A549 treated with RU486 at 1 μM for 4 hours (cell line): ENCODE results near the gene TSC22D1. TPM values are rescaled to one million over a fixed set of nuclear protein-coding genes. Genes with fewer than 3 reads are reported as not detected.

Experiments used
- total RNA-seq: library from RNA; stranded (reverse); fragments of 200-300 nt; extraction: Qiagen RNA extraction; gene quantifications from 5 replicates; pipeline ENCODE4 v1.2.3, GENCODE V29; 2022; ENCODE audit warnings: low read depth

Gene TSC22D1
- 69.1 to 99.3 TPM (median 98.1 TPM) in 5 replicates for total RNA-seq

DNA sequence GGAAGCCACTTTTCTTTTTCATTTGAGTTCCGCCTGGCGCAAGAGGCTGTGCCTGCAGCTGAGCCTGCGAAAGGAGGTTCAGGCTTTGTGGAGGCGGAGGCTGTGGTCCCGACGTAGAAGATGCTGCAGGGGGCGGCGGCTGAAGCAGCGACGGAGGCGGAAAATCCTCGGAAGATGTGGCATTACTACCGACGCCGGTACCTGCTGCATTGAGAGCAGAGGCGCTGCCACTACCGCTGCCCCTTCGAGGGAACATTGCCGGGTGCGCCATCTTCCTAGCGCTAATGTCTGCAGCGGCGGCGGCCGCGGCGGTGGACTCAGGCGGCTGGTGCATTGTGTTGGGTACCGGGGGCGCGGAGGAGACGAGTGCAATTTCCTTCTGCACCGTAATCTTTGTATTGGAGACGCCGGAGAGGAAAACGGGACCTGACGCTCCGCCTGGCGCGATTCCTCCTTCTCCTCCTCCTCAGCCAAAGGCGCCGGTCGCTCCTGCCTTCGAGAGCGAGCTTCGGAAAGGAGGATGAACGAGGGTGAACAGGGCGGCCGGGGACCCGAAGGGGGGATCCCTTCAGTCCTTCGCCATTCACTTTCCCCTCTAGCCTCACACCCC lies at the start of gene TSC22D1:
TSS of gene TSC22D1 (minus strand) at position 590 of the 610 bp plus-strand sequence. CDS start at position 334, 256 bp downstream.

Other genes starting within 250 kb of the TSC22D1 start
- gene SERP2, start 202.5 kb downstream of the TSC22D1 start, total RNA-seq: not detected in 5 replicates